Spleen (tissue), 11 donors: ENCODE data around the gene HIVEP3. TPM values are rescaled to one million over a fixed set of nuclear protein-coding genes. Genes with fewer than 3 reads are reported as not detected.

ENCODE experiments used
- DNase-seq: peaks from one replicate; pipeline ENCODE4 v3.0.0-alpha.2; 2020
- H3K27ac ChIP-seq, 8 donors: fragments of 200-600 bp; sonication (generic) in 7 of 8; 1 replicate in 4 of 8; 2 replicates in 4 of 8; pipeline versions ENCODE4 v1.5.0 to v1.8.0; 2016 to 2021; ENCODE audit warnings: inconsistent platforms in 4 of 8, mild to moderate bottlenecking in 4 of 8, moderate library complexity in 1 of 8
- H3K27me3 ChIP-seq, 7 donors: fragments of 200-600 bp; sonication (generic) in 6 of 7; replicated peaks in 1 of 7; 1 replicate in 4 of 7; 2 replicates in 3 of 7; pipeline versions ENCODE4 v1.5.0 to v1.8.0; 2016 to 2021; ENCODE audit warnings: inconsistent platforms in 3 of 7, mild to moderate bottlenecking in 1 of 7
- H3K36me3 ChIP-seq, 6 donors: fragments of 200-600 bp; sonication (generic) in 5 of 6; 1 replicate in 4 of 6; 2 replicates in 2 of 6; pipeline versions ENCODE4 v1.5.0 to v1.8.0; 2016 to 2021; ENCODE audit warnings: inconsistent platforms in 2 of 6
- H3K4me1 ChIP-seq, 6 donors: fragments of 200-600 bp; sonication (generic) in 5 of 6; 1 replicate in 3 of 6; 2 replicates in 3 of 6; pipeline versions ENCODE4 v1.5.0 to v1.8.0; 2016 to 2021; ENCODE audit warnings: inconsistent platforms in 3 of 6
- H3K4me3 ChIP-seq, 8 donors: fragments of 200-600 bp; sonication (generic) in 7 of 8; 1 replicate in 4 of 8; 2 replicates in 4 of 8; pipeline versions ENCODE4 v1.5.0 to v1.8.0; 2016 to 2021; ENCODE audit warnings: inconsistent platforms in 4 of 8, mild to moderate bottlenecking in 4 of 8, moderate library complexity in 2 of 8
- H3K9me3 ChIP-seq, 8 donors: fragments of 200-600 bp; sonication (generic) in 7 of 8; 1 replicate in 4 of 8; 2 replicates in 4 of 8; pipeline versions ENCODE4 v1.5.0 to v1.8.0; 2016 to 2021; ENCODE audit warnings: inconsistent platforms in 4 of 8
- CTCF ChIP-seq, 11 experiments: fragments of 200-600 bp in 7 of 11; fragments of 450-650 bp in 4 of 11; sonication (generic) in 4 of 11; IDR thresholded peaks in 8 of 11; conservative IDR thresholded peaks in 3 of 11; 1 replicate in 7 of 11; 2 replicates in 4 of 11; pipeline versions ENCODE4 v1.4.0 to v1.8.0; 2016 to 2021; ENCODE audit warnings: antibody characterized with exemption in 11 of 11, inconsistent platforms in 4 of 11, mild to moderate bottlenecking in 1 of 11
- POLR2A ChIP-seq, 3 donors: fragments of 450-650 bp; IDR thresholded peaks; one replicate each; pipeline ENCODE4 v1.5.1; 2017; ENCODE audit warnings: antibody characterized with exemption in 3 of 3, mild to moderate bottlenecking in 1 of 3
- POLR2AphosphoS5 ChIP-seq, 3 donors: sonication (generic); formaldehyde crosslinking; IDR thresholded peaks; one replicate each; pipeline ENCODE4 v1.5.1; 2017; ENCODE audit warnings: antibody characterized with exemption in 3 of 3
- WGBS, 5 donors: extraction: QIAGEN DNeasy Blood & Tissue Kit in 3 of 5; methylation state at CpG; one replicate each; pipeline versions ENCODE4 v1.1.5 to v1.1.7; 2013 to 2018; 5-methylcytosine and 5-hydroxymethylcytosine counted together
- intact Hi-C: fragments of 100-400 bp; cut with DNase I; formaldehyde crosslinking; loops from one replicate; pipeline ENCODE4 v1.15.0; 2023; ENCODE audit warnings: low total_unique reads
- polyA plus RNA-seq, 3 donors: library from polyadenylated mRNA; stranded (reverse); fragments of 200-250 nt; gene quantifications; one replicate each; pipeline ENCODE4 v1.2.1, GENCODE V29; 2013
- total RNA-seq, 7 donors: library from RNA; depleted of rRNA in 3 of 7; stranded (reverse); fragments of >200 nt in 3 of 7; fragmentation: NEBNext Ultra II Directional in 4 of 7; extraction: Animal tissue kit (Norgen Biotek cat#: 25700) in 4 of 7; gene quantifications; one replicate each; pipeline versions ENCODE4 v1.1.0 to v1.2.1, GENCODE V29; 2016 to 2021
- donor health status: healthy with polysubstance abuse.
- donor health status: DM: no; HTN: no; CAD: no; lungs with moderate emphysema.
- donor health status: DM: no; HTN: no; CAD: no.
- donor health status: Bipolar disorder and iron deficiency.
- donor health status: healthy.
- donor health status: DM: no; HTN: no; CAD: no.
- donor health status: DM: yes; HTN: yes; CAD: no.

The HIVEP3 gene
- total and polyA plus RNA-seq, 10 donors, result 2.4 to 21.2 (median 8.2) TPM

DNA sequence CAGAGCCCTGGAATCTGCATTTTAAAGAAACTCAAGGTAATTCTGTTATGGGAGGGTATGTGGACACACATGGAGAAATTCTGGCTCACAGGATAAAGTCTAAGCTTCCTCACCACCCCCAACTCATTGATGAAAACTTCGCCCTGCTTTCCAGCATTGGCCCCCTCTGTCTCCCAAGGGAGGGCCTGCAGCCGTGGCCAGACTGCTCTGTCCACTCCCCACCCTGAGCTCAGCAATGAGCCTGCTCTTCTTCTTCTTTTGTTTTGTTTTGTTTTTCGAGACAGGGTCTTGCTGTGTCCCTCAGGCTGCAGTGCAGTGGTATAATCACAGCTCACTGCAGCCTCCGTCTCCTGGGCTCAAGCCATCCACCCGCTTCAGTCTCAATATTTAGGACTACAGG is 297.5 kb downstream of the HIVEP3 start:
- no peak for TF ChIP-seq POLR2A (IDR thresholded peaks at IDR 0.05)
- no peak for TF ChIP-seq CTCF (IDR thresholded peaks at IDR 0.05 in 8 of 11, conservative IDR thresholded peaks at IDR 0.05 in 3 of 11)
- no peak for TF ChIP-seq POLR2AphosphoS5 (IDR thresholded peaks at IDR 0.05)
- no peak overlapping the region for H3K4me3 ChIP-seq
- no peak overlapping the region for H3K27ac ChIP-seq
- intact Hi-C loops, result no loop called here
- peaks cover 15 to 55% (median 42%) of the 10 kb centered on the region in 6 donors for H3K4me1 ChIP-seq
- H3K27me3 ChIP-seq, result no peaks in the 10 kb centered on the region
- 92 to 98% (median 95%) methylated on average over 5 of the region's 5 CpGs for WGBS, 5 donors
- H3K9me3 ChIP-seq, result no peaks in the 10 kb centered on the region
- DNase-seq, result no peak
- H3K36me3 ChIP-seq, result no peaks in the 10 kb centered on the region

DNA sequence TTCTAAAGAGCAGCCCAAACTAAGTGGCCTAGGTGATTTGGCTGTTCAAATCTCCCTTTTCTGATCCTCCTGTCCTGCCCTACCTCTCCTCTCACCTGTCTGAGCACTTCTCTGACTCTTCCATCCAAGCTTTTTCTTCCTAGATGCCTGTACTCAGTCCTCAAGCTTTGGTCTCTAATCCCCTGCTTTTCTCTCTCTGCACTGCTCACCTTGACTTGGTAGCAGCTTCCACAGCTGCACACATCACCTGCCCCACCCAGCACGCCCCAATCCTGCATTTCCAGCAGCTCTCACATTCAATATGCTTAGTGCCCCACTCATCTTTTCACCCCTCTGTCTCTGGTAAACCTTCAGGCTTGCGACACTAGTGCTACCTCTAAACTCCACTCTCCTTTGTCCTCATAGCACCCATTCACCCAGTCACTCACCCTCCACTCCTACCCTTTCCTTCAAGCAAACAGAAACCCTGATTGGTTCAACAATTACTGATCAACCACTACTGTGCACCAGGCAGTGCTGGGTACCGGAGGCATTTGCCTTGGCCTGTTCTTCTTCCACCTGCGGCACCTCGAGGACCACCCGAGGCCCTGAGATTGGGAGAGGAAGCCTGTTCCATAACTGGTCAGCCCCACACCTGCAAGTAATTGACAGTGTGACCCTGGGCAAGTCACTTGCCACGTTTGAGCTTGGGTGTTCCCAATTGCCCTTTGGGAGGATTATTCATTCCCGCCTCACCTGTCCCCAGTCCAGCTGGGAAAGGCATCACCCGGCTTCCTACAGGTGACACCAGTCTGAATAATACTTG is 298.2 kb downstream of the HIVEP3 start:
- Histone ChIP-seq H3K4me1 (peaks cover 15 to 55% (median 42%) of the 10 kb centered on the region in 6 donors), H3K36me3 (no peaks in the 10 kb centered on the region), H3K9me3 (no peaks in the 10 kb centered on the region), H3K27ac (no peak overlapping the region), H3K4me3 (no peak overlapping the region), H3K27me3 (no peaks in the 10 kb centered on the region)
- TF ChIP-seq POLR2AphosphoS5 (IDR thresholded peaks at IDR 0.05) (no peak), CTCF (IDR thresholded peaks at IDR 0.05 in 8 of 11, conservative IDR thresholded peaks at IDR 0.05 in 3 of 11) (no peak), POLR2A (IDR thresholded peaks at IDR 0.05) (no peak)
- 87 to 94% (median 90%) methylated on average over 8 to 9 of the region's 9 CpGs for WGBS, 5 donors
- DNase-seq, result no peak
- intact Hi-C loops, result no loop called here

GRCh38 chr1:41619511-41620364 is 299.0 kb downstream of the HIVEP3 start:
- intact Hi-C loops, result no loop called here
- Histone ChIP-seq H3K36me3 (no peaks in the 10 kb centered on the region), H3K9me3 (no peaks in the 10 kb centered on the region), H3K4me3 (no peak overlapping the region), H3K27me3 (no peaks in the 10 kb centered on the region), H3K27ac (no peak overlapping the region), H3K4me1 (peaks cover 15 to 55% (median 42%) of the 10 kb centered on the region in 6 donors)
- TF ChIP-seq POLR2AphosphoS5 (IDR thresholded peaks at IDR 0.05) (no peak), POLR2A (IDR thresholded peaks at IDR 0.05) (no peak), CTCF (IDR thresholded peaks at IDR 0.05 in 8 of 11, conservative IDR thresholded peaks at IDR 0.05 in 3 of 11) (no peak)
- 80 to 91% (median 89%) methylated on average over 9 to 10 of the region's 10 CpGs for WGBS, 5 donors
- DNase-seq, result no peak

GRCh38 chr1:41618871-41619270 is 299.9 kb downstream of the HIVEP3 start:
- Histone ChIP-seq H3K9me3 (no peaks in the 10 kb centered on the region), H3K36me3 (no peaks in the 10 kb centered on the region), H3K4me3 (no peak overlapping the region), H3K4me1 (peaks cover 15 to 50% (median 41%) of the 10 kb centered on the region in 6 donors), H3K27me3 (no peaks in the 10 kb centered on the region), H3K27ac (peak overlapping the region in 4 of 8 donors; percentile 48 to 66 (median 59))
- DNase-seq, result no peak
- no peak for TF ChIP-seq POLR2AphosphoS5 (IDR thresholded peaks at IDR 0.05)
- no peak for TF ChIP-seq POLR2A (IDR thresholded peaks at IDR 0.05)
- TF ChIP-seq CTCF (IDR thresholded peaks at IDR 0.05 in 8 of 11, conservative IDR thresholded peaks at IDR 0.05 in 3 of 11), result no peak
- 88 to 94% (median 92%) methylated on average over 6 of the region's 6 CpGs for WGBS, 5 donors
- intact Hi-C loops, result no loop called here
